HL-60 (cell line): ENCODE data around the gene GAP43.

Experiments used
- CTCF ChIP-seq: IDR thresholded peaks from one replicate; pipeline ENCODE4 v1.5.1; 2011; ENCODE audit warnings: low read length, control low read depth, inconsistent platforms; ENCODE audit not compliant: insufficient read depth
- GABPA ChIP-seq: IDR thresholded peaks from 2 replicates; pipeline ENCODE4 v1.6.1; 2012; ENCODE audit warnings: low read depth
- POLR2AphosphoS5 ChIP-seq: IDR thresholded peaks from 2 replicates; pipeline ENCODE4 v1.6.1; 2012; ENCODE audit warnings: low read depth
- REST ChIP-seq: IDR thresholded peaks from 2 replicates; pipeline ENCODE4 v1.6.1; 2012; ENCODE audit warnings: low read depth; ENCODE audit not compliant: insufficient replicate concordance
- SPI1 ChIP-seq: IDR thresholded peaks from 2 replicates; pipeline ENCODE4 v1.6.1; 2012; ENCODE audit warnings: low read depth, mild to moderate bottlenecking, borderline replicate concordance

- TF ChIP-seq CTCF = no peak
- no peak for TF ChIP-seq POLR2AphosphoS5
- no peak for TF ChIP-seq REST
- TF ChIP-seq SPI1 = no peak
- no peak for TF ChIP-seq GABPA
Observed at GRCh38 chr3:115704661-115705338, 81.5 kb downstream of the GAP43 start.
